Activated CD4-positive, alpha-beta T cell treated with anti-CD3 and anti-CD28 coated beads for 36 hours (primary cell): ENCODE results near the gene STUB1. TPM values are rescaled to one million over a fixed set of nuclear protein-coding genes. Genes with fewer than 3 reads are reported as not detected.

Experiments
- ATAC-seq: fragments of 200-7000 bp; cut with Tn5 transposase; one replicate; pipeline ENCODE4 v1.10.0; 2021; ENCODE audit warnings: mild to moderate bottlenecking, moderate library complexity
- CTCF ChIA-PET: fragments of 350-600 bp; sonication (Branson Sonifier 250); formaldehyde crosslinking; loops from one replicate; lab custom pipeline; 2021; ENCODE audit warnings: antibody characterized with exemption; lab: Charles Lee
- POLR2A ChIA-PET: fragments of 350-600 bp; sonication (Branson Sonifier 250); formaldehyde crosslinking; loops from one replicate; lab custom pipeline; 2021; ENCODE audit warnings: antibody characterized with exemption, inconsistent platforms; lab: Charles Lee
- DNase-seq: peaks from one replicate; pipeline ENCODE4 v3.0.0-alpha.2; 2020
- H3K27ac Mint-ChIP-seq: one replicate; pipeline ENCODE4 v1.8.0; 2021; ENCODE audit warnings: mixed read lengths
- H3K27me3 Mint-ChIP-seq: one replicate; pipeline ENCODE4 v1.8.0; 2021; ENCODE audit warnings: mixed read lengths
- H3K36me3 Mint-ChIP-seq: one replicate; pipeline ENCODE4 v1.8.0; 2021; ENCODE audit warnings: low read depth, mixed read lengths
- H3K4me1 Mint-ChIP-seq: one replicate; pipeline ENCODE4 v1.8.0; 2021; ENCODE audit warnings: mixed read lengths
- H3K4me3 Mint-ChIP-seq: one replicate; pipeline ENCODE4 v1.8.0; 2021; ENCODE audit warnings: mild to moderate bottlenecking, moderate library complexity, mixed read lengths
- H3K9me3 Mint-ChIP-seq: one replicate; pipeline ENCODE4 v1.8.0; 2021; ENCODE audit warnings: low read depth, mixed read lengths
- intact Hi-C, 2 experiments: fragments of 100-400 bp; cut with DNase I in 1 of 2; cut with micrococcal nuclease in 1 of 2; formaldehyde crosslinking; loops; one replicate each; pipeline versions ENCODE4 v1.14.2 to v1.15.1; 2022 to 2024; cut with DNase I, micrococcal nuclease
- total RNA-seq, 2 experiments: library from RNA; stranded (reverse); gene quantifications; one replicate each; pipeline ENCODE4 v1.2.3, GENCODE V29; 2021

The STUB1 gene
- total RNA-seq, 2 experiments from 2014 or later, result 61.1 to 67.0 TPM

DNA sequence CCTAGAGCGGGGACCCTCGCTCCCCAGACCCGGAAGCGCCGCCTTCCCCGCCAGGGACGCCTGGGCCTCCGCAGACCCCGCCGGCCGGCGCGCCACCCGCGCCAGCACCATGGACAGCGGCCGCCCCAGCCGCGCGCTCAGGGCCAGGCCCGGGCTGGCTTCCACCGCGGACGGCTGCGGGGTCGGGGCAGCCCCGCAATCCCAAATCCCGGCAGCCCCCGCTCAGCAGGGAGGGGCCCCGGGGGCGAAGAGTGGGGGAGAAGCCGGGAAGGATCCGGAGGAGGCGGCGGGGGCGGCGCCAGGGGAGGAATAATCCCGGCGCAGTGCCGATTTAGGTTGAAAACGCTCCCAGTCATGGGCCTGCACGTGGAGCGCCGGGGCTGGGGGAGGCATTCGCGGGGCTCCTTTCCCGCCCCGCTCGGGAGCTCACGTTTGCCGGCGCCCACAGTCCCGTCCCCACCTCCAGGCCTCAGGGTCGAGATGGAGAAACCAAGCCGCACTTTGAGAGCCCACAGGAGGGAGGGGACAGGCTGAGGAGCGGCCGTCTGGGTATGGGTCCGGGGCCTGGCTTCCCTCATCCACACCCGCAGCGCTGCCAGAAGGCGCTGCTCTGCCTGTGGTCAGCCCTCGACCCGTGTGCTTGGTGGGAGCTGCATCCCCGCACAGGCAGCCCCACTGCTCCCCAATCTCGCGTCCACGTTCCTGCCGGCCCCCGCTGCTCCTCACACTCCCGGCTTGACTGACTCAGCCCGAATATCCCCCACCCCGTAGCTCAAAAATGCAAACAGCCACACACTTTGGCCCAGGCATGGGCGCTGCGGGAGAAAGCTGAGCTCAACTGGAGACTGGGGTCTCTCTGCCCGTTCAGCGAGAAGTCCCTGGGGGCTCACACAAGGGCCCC, 20.7 kb downstream of the STUB1 start:
- Mint-ChIP-seq H3K4me1 (peaks cover 2% of the 10 kb centered on the region), H3K27ac (no peak overlapping the region), H3K9me3 (no peaks in the 10 kb centered on the region), H3K27me3 (peaks cover 14% of the 10 kb centered on the region), H3K36me3 (no peaks in the 10 kb centered on the region), H3K4me3 (no peak overlapping the region)
- ATAC-seq (peak; percentile 51), DNase-seq (peak; percentile 60)
- CTCF ChIA-PET, result interaction anchor here (1.0 to 2.7 kb wide), 2 partner anchors 12 to 19 kb away, joined by 3 to 11 read pairs; no protein-coding TSS in a partner anchor
- intact Hi-C loops, result no loop called here
- POLR2A ChIA-PET, result no interaction called here

DNA sequence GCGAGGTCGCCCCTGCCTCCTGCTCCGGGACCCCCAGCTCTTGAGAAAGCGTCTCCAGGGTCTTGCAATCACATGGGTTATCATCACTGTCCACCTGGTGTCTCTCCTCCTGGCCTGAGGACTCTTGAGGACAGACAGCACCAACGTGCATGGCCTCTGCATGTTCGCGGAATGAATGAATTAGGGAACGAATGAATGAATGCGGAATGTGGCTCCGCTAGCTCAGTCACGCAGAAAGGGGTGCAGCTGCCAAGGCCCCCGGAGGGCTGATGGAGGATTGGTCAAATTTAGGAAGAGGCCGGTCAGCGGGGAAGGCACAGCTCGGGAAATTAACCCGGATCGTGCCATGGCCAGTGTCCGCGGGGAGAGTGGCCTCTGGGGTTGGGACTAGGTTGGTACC, 22.1 kb downstream of the STUB1 start:
- no peak overlapping the region for H3K4me3 Mint-ChIP-seq
- peaks cover 27% of the 10 kb centered on the region for H3K27me3 Mint-ChIP-seq
- H3K27ac Mint-ChIP-seq, result no peak overlapping the region
- H3K36me3 Mint-ChIP-seq, result no peaks in the 10 kb centered on the region
- no peaks in the 10 kb centered on the region for H3K4me1 Mint-ChIP-seq
- intact Hi-C loops, result no loop called here
- ATAC-seq (no peak), DNase-seq (no peak)
- ChIA-PET CTCF (interaction anchor here (0.5 to 2.7 kb wide), 3 partner anchors 10 to 67 kb away, joined by 3 to 11 read pairs (median 7); no protein-coding TSS in a partner anchor), POLR2A (no interaction called here)
- H3K9me3 Mint-ChIP-seq, result no peaks in the 10 kb centered on the region

DNA sequence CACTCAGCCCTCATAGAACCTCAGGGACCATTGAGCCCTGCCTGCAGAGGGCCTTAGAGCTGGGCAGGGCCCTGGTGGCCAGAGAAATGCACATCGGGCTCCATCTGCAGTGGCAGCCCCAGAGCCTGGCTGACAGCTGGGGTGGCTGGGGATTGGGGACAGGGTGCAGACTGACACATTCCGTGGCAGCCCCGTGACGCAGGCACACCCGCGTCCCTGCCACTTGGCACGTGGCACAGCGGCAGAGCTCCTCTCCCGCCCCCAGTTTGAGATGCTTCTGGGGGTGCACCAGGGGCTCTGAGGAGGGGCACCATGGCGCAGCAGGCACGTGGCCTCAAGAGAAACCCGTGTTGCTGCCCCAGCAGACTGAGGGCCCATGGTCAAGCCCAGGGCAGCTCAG, 23.2 kb downstream of the STUB1 start:
- POLR2A ChIA-PET, result no interaction called here
- DNase-seq, result no peak
- no peaks in the 10 kb centered on the region for H3K9me3 Mint-ChIP-seq
- H3K4me1 Mint-ChIP-seq, result no peaks in the 10 kb centered on the region
- no peak overlapping the region for H3K27ac Mint-ChIP-seq
- H3K36me3 Mint-ChIP-seq, result no peaks in the 10 kb centered on the region
- CTCF ChIA-PET, result interaction anchor here (1.2 to 2.7 kb wide), 3 partner anchors 9 to 12 kb away, joined by 3 to 11 read pairs (median 4); partner anchors contain the start of gene METRN
- peaks cover 35% of the 10 kb centered on the region for H3K27me3 Mint-ChIP-seq
- H3K4me3 Mint-ChIP-seq, result no peak overlapping the region
- intact Hi-C loops, result no loop called here
- no peak for ATAC-seq

DNA sequence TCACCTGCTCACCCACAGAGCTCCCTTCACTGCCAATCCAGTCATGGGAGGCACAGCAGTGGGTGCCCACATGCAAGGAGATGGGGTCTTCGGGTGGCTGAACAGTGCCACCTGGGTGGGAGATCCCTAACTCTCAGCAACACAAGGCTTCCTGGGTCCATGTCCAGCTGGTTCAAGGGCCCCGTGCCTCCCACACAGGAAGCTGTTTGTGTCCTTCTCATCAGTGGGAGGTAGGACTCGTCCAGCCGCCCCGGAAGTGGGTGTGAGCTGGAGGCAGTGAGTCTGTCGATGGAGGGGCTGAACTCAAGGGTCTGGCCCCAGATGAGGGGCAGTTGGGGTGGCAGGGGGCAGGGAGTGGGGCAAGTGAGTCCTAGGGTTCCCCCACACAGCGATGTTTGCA, 23.8 kb downstream of the STUB1 start:
- H3K36me3 Mint-ChIP-seq, result no peaks in the 10 kb centered on the region
- no peak overlapping the region for H3K4me3 Mint-ChIP-seq
- intact Hi-C loops, result no loop called here
- DNase-seq (no peak), ATAC-seq (no peak)
- H3K27me3 Mint-ChIP-seq, result peaks cover 39% of the 10 kb centered on the region
- H3K4me1 Mint-ChIP-seq, result no peaks in the 10 kb centered on the region
- ChIA-PET POLR2A (no interaction called here), CTCF (interaction anchor here (0.7 to 1.4 kb wide), 3 partner anchors 8 to 16 kb away, joined by 3 to 4 read pairs (median 3); partner anchors contain the start of gene METRN)
- H3K27ac Mint-ChIP-seq, result no peak overlapping the region
- no peaks in the 10 kb centered on the region for H3K9me3 Mint-ChIP-seq

DNA sequence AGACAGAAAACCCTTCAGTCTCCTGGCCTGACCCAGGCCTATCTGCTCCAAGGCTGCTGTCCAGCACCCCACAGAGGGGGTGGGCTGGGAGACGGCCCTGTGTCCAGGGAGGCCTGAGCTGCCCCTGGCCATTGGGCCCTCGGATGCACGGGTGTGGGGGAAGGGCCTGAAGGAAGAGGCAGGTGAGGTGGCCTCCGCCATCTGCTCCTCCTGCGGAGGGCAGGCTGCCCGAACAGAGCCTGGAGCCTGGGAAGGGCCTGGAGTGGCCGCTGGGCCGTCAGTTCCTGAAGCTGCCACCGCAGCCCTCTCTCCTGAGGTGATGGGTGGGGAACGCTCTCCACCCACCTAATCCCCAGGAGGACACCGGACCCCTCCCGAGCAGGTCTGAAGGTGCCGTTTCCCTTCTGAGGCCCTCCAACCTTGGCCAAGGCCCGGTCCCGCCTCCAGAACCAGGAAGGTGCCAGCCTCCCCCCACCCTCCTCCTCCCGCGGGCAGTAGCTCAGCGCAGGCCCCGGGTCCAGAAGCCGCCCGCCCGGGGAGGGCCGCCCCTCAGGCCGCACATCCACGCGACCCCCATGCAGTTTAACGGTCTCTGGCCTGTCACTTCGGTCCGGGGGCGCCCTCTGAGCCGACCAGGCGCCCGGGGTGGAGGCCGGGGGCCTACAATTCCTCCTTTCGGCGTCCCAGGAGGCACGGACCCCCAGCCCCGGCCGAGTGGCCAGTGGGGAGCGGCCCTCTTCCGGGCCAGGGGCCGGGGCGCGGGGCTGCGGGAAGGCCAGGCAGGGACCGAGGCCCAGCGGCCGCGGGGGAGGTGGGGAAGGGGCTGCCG, 24.6 kb downstream of the STUB1 start:
- H3K9me3 Mint-ChIP-seq, result no peaks in the 10 kb centered on the region
- DNase-seq, result no peak
- H3K4me1 Mint-ChIP-seq, result no peaks in the 10 kb centered on the region
- POLR2A ChIA-PET, result no interaction called here
- H3K4me3 Mint-ChIP-seq, result no peak overlapping the region
- H3K36me3 Mint-ChIP-seq, result no peaks in the 10 kb centered on the region
- H3K27ac Mint-ChIP-seq, result no peak overlapping the region
- CTCF ChIA-PET, result interaction anchor here (0.7 to 1.4 kb wide), 2 partner anchors 8 to 17 kb away, joined by 3 to 4 read pairs; no protein-coding TSS in a partner anchor
- H3K27me3 Mint-ChIP-seq, result peaks cover 46% of the 10 kb centered on the region
- intact Hi-C loops, result no loop called here
- no peak for ATAC-seq

DNA sequence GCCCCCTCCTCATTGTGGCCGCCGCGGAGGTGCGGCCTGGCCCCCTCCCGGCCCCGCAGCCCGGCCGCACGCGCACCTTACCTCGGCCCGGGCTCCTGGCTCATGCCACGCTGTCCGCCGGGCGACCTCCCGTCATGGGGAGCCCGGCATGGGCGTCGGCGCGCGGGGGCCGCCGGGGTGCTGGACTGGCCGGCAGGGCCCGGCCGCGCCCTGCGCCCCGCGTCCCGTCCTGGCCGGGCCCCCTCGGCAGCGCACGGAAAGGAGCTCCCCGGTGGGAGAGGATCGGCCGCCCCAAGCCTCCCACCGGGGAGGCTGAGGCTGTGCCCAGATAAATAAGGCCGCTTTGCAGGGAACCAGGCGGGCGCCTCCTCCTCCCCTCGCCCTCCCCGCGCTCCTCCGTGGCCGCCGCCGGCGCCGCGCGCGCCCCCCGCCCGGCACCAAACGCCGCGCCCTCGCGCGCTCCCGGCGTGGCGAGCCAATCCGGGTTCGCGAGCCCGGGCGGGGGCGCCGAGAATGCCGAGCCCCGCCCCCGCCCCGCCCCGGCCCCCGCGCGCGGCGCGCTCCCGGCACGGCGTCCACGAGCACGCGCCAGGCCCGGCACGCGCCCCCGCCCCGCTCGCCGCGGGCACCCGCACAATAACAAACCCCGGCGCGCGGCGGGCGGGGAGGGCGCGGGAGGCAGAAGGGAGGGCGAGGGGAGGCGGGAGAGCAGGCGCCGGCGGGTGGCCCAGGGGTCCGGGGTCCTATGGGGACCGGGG, 25.4 kb downstream of the STUB1 start, which contains the start of gene FBXL16:
FBXL16 (minus strand) TSS at position 371 of the 758 bp plus-strand sequence. CDS start 8,396 bp downstream, outside the sequence.
- no peaks in the 10 kb centered on the region for H3K4me1 Mint-ChIP-seq
- DNase-seq (peak; percentile 35), ATAC-seq (no peak)
- peaks cover 47% of the 10 kb centered on the region for H3K27me3 Mint-ChIP-seq
- no peak within 1 kb of the TSS for H3K4me3 Mint-ChIP-seq
- no peaks in the 10 kb centered on the region for H3K36me3 Mint-ChIP-seq
- H3K9me3 Mint-ChIP-seq, result no peaks in the 10 kb centered on the region
- ChIA-PET POLR2A (no interaction called here), CTCF (no interaction called here)
- intact Hi-C loops, result no loop called here
- no peak within 1 kb of the TSS for H3K27ac Mint-ChIP-seq

DNA sequence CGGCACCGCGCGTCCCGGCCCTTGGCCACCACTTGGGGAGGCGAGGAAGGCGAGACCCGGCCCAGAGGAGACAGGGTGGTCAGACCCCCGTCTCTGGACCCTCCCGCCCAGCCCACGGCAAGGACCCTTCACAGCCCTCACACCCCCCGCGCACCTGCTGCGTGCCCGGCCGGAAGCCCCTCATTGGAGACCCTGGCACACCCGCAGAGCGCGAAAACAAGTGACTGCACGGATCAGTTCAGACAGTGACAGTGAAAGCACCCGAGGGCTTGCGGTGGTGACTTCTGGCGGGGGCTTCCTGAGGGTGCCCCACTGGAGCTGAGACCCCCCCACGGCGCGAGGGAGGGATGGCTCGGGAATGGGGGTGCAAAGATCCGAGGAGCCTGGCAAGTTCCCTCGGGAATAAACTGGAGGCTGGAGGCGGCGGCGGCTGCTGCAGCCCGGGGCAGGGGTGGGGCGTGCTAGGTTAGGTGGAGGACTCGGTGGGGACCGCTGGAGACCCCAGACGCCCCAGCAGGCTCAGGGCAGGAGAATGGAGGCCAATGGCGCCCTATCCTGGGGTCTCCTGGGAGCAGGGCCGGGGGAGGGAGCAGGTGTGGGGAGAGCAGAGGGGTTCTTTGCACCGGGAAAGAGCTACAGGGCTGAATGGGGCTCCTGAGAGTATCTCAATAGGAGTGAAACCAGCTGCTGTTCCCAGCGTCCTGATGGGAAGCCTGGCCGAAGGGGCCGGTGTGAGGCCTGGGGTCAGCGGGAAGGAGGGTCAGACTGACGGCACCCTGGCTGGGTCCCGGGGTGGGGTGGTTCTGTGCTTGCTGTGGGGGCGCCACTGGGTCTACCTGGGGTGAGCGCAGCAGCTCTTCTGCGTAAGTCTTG, 26.2 kb downstream of the STUB1 start:
- no peak for ATAC-seq
- POLR2A ChIA-PET, result no interaction called here
- H3K27ac Mint-ChIP-seq, result no peak overlapping the region
- intact Hi-C loops, result no loop called here
- CTCF ChIA-PET, result interaction anchor here (0.7 to 1.3 kb wide), 5 partner anchors 13 to 366 kb away, joined by 3 to 5 read pairs (median 3); partner anchors contain the start of gene CHTF18
- H3K9me3 Mint-ChIP-seq, result no peaks in the 10 kb centered on the region
- no peak for DNase-seq
- H3K27me3 Mint-ChIP-seq, result peaks cover 47% of the 10 kb centered on the region
- H3K4me1 Mint-ChIP-seq, result no peaks in the 10 kb centered on the region
- no peak overlapping the region for H3K4me3 Mint-ChIP-seq
- no peaks in the 10 kb centered on the region for H3K36me3 Mint-ChIP-seq

DNA sequence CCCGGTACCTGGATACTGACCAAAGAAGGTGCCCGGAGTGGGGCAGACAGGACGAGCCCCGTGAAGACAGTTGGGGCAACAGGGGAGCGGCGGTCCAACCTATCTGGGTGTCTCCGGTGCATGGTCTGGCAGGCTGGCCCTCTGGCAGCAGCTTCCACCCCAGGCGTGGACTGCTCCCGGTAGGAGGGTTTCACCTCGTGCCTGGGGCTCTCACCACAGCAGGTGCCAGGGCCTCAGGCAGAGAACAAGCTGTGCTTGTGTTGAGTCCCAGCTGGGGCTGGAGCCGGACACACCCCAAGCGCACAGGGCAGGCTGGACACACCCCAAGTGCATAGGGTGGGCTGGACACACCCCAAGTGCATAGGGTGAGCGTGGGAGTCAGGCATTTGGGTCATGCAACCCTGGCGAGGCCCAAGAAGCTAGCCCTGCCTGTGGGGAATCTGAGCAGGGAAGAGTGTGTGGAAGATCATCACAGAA, 26.9 kb downstream of the STUB1 start:
- Mint-ChIP-seq H3K9me3 (no peaks in the 10 kb centered on the region), H3K27me3 (peaks cover 43% of the 10 kb centered on the region), H3K4me3 (no peak overlapping the region), H3K27ac (no peak overlapping the region), H3K36me3 (no peaks in the 10 kb centered on the region), H3K4me1 (no peaks in the 10 kb centered on the region)
- no peak for DNase-seq
- ChIA-PET CTCF (interaction anchor here (0.7 to 1.3 kb wide), 4 partner anchors 13 to 367 kb away, joined by 3 to 5 read pairs (median 3); partner anchors contain the start of gene CHTF18), POLR2A (interaction anchor here (0.7 kb wide), 1 partner anchor 12 kb away, joined by 3 read pairs; no protein-coding TSS in a partner anchor)
- no peak for ATAC-seq
- intact Hi-C loops, result no loop called here

DNA sequence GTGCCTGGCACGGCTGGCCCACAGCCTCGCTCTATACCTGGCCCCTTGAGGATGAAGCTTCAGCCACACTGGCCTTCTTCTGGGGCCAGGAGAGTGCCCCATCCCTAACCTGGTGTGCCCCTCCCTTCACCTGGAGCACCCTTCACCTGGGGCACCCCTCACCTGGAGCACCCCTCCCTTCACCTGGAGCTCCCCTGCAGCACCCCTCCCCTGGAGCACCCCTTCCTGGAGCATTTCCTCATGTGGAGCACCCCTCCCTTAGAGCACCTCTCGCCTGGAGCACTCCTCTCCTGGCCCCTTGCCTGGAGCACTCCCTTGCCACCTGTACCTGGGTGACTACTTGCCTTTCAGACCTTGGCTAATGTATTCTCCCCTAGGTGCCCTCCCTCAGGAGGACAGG, 27.8 kb downstream of the STUB1 start:
- no peaks in the 10 kb centered on the region for H3K9me3 Mint-ChIP-seq
- no peak overlapping the region for H3K4me3 Mint-ChIP-seq
- intact Hi-C loops, result no loop called here
- peaks cover 40% of the 10 kb centered on the region for H3K27me3 Mint-ChIP-seq
- DNase-seq, result no peak
- no peak overlapping the region for H3K27ac Mint-ChIP-seq
- ATAC-seq, result no peak
- CTCF ChIA-PET, result interaction anchor here (0.5 to 1.3 kb wide), 3 partner anchors 12 to 452 kb away, joined by 3 to 5 read pairs (median 3); no protein-coding TSS in a partner anchor
- no peaks in the 10 kb centered on the region for H3K4me1 Mint-ChIP-seq
- no peaks in the 10 kb centered on the region for H3K36me3 Mint-ChIP-seq
- POLR2A ChIA-PET, result no interaction called here

DNA sequence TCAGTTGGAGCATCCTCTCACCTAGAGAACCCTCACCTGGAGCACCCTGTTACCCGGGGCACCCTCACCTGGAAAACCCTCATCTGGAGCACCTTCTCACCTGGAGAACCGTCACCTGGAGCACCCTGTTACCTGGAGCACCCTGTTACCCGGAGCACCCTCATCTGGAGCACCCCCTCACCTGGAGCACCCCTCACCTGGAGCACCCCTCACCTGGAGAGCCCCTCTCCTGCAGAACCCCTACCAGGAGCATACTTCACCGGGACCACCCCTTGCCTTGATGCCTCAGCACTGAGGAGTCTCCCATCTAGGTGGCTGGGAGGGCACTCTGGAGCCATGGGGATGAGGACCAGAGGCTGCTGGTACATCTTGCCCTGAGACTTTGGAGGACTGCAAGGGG, 28.7 kb downstream of the STUB1 start:
- ATAC-seq (no peak), DNase-seq (no peak)
- no peaks in the 10 kb centered on the region for H3K9me3 Mint-ChIP-seq
- ChIA-PET CTCF (interaction anchor here (1.4 kb wide), 1 partner anchor 75 kb away, joined by 6 read pairs; no protein-coding TSS in a partner anchor), POLR2A (no interaction called here)
- H3K4me3 Mint-ChIP-seq, result no peak overlapping the region
- no peak overlapping the region for H3K27ac Mint-ChIP-seq
- intact Hi-C loops, result no loop called here
- no peaks in the 10 kb centered on the region for H3K36me3 Mint-ChIP-seq
- no peaks in the 10 kb centered on the region for H3K4me1 Mint-ChIP-seq
- H3K27me3 Mint-ChIP-seq, result peaks cover 41% of the 10 kb centered on the region
